ENCODE data around the gene ZNF335.

ZNF335 gene

DNA sequence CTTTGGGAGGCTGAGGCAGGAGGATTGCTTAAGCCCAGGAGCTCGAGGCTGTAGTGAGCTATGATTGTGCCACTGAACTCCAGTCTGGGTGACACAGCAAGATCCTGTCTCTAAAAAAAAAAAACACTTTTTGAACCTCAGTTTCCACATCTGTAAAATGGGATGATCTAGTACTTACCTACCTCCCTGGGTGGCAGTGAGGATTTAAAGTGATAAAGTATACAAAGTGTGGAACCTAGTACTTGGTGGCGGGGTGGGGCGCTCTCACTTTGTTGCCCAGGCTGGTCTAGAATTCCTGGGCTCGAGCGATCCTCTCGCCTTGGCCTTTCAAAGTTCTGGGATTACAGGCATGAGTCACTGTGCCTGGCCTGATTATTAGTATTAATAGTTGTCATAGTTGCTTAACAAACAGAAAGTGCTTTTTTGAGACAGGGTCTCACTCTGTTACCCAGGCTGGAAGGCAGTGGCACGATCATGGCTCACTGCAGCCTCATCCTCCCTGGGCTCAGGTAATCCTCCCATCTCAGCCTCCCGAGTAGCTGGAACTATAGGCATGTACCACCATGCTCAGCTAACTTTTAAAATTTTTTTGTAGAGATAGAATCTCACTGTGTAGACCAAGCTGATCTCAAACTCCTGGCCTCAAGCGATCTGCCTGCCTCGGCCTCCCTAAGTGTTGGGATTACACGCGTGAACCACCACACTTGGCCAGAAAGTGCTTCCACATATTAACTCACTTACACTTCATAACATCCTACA is 53.0 kb downstream of the ZNF335 start:
- TF ChIP-seq, protein P1, sequence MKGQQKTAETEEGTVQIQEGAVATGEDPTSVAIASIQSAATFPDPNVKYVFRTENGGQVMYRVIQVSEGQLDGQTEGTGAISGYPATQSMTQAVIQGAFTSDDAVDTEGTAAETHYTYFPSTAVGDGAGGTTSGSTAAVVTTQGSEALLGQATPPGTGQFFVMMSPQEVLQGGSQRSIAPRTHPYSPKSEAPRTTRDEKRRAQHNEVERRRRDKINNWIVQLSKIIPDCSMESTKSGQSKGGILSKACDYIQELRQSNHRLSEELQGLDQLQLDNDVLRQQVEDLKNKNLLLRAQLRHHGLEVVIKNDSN (IDR thresholded peaks at IDR 0.05), result no peak
- TF ChIP-seq CEBPB (IDR thresholded peaks at IDR 0.05) (no peak), TAF1 (IDR thresholded peaks at IDR 0.05; ENCODE audit: low read depth) (no peak), FOXM1 (IDR thresholded peaks at IDR 0.05; ENCODE audit: borderline replicate concordance, low read depth) (no peak), ZBTB7A (IDR thresholded peaks at IDR 0.05; ENCODE audit: low read depth) (no peak), RAD21 (IDR thresholded peaks at IDR 0.05; ENCODE audit: low read depth) (no peak), CREB1 (IDR thresholded peaks at IDR 0.05; ENCODE audit: low read depth) (no peak), NFIC (IDR thresholded peaks at IDR 0.05) (no peak), EP300 (IDR thresholded peaks at IDR 0.05; ENCODE audit: borderline replicate concordance) (no peak), YY1 (IDR thresholded peaks at IDR 0.05; ENCODE audit: low read depth) (no peak), EGR1 (IDR thresholded peaks at IDR 0.05) (no peak), TCF12 (IDR thresholded peaks at IDR 0.05; ENCODE audit: low read depth) (no peak)
- TF ChIP-seq, protein P2, sequence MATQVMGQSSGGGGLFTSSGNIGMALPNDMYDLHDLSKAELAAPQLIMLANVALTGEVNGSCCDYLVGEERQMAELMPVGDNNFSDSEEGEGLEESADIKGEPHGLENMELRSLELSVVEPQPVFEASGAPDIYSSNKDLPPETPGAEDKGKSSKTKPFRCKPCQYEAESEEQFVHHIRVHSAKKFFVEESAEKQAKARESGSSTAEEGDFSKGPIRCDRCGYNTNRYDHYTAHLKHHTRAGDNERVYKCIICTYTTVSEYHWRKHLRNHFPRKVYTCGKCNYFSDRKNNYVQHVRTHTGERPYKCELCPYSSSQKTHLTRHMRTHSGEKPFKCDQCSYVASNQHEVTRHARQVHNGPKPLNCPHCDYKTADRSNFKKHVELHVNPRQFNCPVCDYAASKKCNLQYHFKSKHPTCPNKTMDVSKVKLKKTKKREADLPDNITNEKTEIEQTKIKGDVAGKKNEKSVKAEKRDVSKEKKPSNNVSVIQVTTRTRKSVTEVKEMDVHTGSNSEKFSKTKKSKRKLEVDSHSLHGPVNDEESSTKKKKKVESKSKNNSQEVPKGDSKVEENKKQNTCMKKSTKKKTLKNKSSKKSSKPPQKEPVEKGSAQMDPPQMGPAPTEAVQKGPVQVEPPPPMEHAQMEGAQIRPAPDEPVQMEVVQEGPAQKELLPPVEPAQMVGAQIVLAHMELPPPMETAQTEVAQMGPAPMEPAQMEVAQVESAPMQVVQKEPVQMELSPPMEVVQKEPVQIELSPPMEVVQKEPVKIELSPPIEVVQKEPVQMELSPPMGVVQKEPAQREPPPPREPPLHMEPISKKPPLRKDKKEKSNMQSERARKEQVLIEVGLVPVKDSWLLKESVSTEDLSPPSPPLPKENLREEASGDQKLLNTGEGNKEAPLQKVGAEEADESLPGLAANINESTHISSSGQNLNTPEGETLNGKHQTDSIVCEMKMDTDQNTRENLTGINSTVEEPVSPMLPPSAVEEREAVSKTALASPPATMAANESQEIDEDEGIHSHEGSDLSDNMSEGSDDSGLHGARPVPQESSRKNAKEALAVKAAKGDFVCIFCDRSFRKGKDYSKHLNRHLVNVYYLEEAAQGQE (IDR thresholded peaks at IDR 0.05; ENCODE audit: low read depth), result no peak
- TF ChIP-seq, protein P3, sequence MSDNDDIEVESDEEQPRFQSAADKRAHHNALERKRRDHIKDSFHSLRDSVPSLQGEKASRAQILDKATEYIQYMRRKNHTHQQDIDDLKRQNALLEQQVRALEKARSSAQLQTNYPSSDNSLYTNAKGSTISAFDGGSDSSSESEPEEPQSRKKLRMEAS (IDR thresholded peaks at IDR 0.05), result no peak

DNA sequence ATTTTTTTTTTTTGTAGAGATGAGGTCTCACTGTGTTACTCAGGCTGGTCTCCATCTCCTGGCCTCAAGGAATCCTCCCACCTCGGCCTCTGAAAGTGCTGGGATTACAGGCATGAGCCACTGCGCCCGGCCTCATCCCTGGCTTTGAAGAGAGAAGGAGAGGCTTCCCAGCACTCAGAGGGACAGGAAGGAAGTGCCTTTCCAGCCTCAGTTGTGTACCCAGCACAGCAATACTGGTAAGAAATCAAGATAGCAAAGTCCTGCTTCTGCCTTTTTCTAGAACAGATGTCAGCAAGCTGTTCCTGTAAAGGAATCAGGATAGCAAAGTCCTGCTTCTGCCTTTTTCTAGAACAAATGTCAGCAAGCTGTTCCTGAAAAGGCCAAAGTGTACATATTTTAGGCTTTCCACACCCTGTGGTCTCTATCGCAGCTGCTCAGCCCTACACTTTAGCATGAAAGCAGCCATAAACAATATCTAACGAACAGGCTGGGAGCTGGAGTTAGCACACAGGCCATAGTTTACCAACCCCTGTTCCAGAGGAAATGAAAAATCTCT is 53.7 kb downstream of the ZNF335 start:
- TF ChIP-seq CEBPB (IDR thresholded peaks at IDR 0.05) (no peak), CREB1 (IDR thresholded peaks at IDR 0.05; ENCODE audit: low read depth) (no peak), TEAD4 (IDR thresholded peaks at IDR 0.05) (no peak), TAF1 (IDR thresholded peaks at IDR 0.05; ENCODE audit: low read depth) (no peak), YY1 (IDR thresholded peaks at IDR 0.05; ENCODE audit: low read depth) (no peak), FOXM1 (IDR thresholded peaks at IDR 0.05; ENCODE audit: borderline replicate concordance, low read depth) (no peak), ZBTB7A (IDR thresholded peaks at IDR 0.05; ENCODE audit: low read depth) (no peak), EP300 (IDR thresholded peaks at IDR 0.05; ENCODE audit: borderline replicate concordance) (no peak), TCF12 (IDR thresholded peaks at IDR 0.05; ENCODE audit: low read depth) (no peak), RAD21 (IDR thresholded peaks at IDR 0.05; ENCODE audit: low read depth) (no peak), EGR1 (IDR thresholded peaks at IDR 0.05) (no peak), NFIC (IDR thresholded peaks at IDR 0.05) (no peak)
- TF ChIP-seq, protein P3 (IDR thresholded peaks at IDR 0.05), result no peak
- TF ChIP-seq, protein P1 (IDR thresholded peaks at IDR 0.05), result no peak
- TF ChIP-seq, protein P2 (IDR thresholded peaks at IDR 0.05; ENCODE audit: low read depth), result no peak

DNA sequence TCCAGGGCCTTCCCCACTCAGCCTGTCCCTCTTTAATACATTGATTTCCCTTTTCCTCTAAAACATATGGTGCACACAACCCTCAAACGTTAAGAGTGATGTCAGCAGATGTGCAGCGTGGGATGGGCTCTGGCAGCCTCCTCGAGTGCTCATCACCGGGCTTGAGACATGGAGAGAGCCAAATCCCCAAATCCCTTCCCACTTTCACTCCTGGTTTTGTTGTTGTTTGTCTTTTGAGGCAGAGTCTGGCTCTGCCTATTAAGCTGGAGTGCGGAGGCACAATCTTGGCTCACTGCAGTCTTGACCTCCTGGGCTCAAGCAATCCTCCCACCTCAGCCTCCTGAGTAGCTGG is 54.2 kb downstream of the ZNF335 start:
- TF ChIP-seq, protein P1 (IDR thresholded peaks at IDR 0.05), result no peak
- TF ChIP-seq CREB1 (IDR thresholded peaks at IDR 0.05; ENCODE audit: low read depth) (no peak), NFIC (IDR thresholded peaks at IDR 0.05) (no peak), RAD21 (IDR thresholded peaks at IDR 0.05; ENCODE audit: low read depth) (no peak), ZBTB7A (IDR thresholded peaks at IDR 0.05; ENCODE audit: low read depth) (no peak), EGR1 (IDR thresholded peaks at IDR 0.05) (no peak), YY1 (IDR thresholded peaks at IDR 0.05; ENCODE audit: low read depth) (no peak), FOXM1 (IDR thresholded peaks at IDR 0.05; ENCODE audit: borderline replicate concordance, low read depth) (no peak), CEBPB (IDR thresholded peaks at IDR 0.05) (no peak), TCF12 (IDR thresholded peaks at IDR 0.05; ENCODE audit: low read depth) (no peak), EP300 (IDR thresholded peaks at IDR 0.05; ENCODE audit: borderline replicate concordance) (no peak), TEAD4 (IDR thresholded peaks at IDR 0.05) (no peak), TAF1 (IDR thresholded peaks at IDR 0.05; ENCODE audit: low read depth) (no peak)
- TF ChIP-seq, protein P2 (IDR thresholded peaks at IDR 0.05; ENCODE audit: low read depth), result no peak
- TF ChIP-seq, protein P3 (IDR thresholded peaks at IDR 0.05), result no peak

All from Ishikawa (cell line).